GM12801 (cell line): ENCODE data around the gene CAMK2A.

Source experiments
- CTCF ChIP-seq: IDR thresholded peaks from one replicate; pipeline ENCODE4 v1.5.1; 2011; ENCODE audit warnings: control low read depth; ENCODE audit not compliant: insufficient read length; ENCODE audit errors: extremely low read depth

The CAMK2A gene

GRCh38 chr5:150223474-150223873 is 66.1 kb downstream of the CAMK2A start:
- TF ChIP-seq CTCF = no peak

GRCh38 chr5:150222906-150223305 is 66.7 kb downstream of the CAMK2A start:
- no peak for TF ChIP-seq CTCF

- no peak for TF ChIP-seq CTCF
These were observed 68.1 kb downstream of the CAMK2A start for GRCh38 chr5:150221471-150221870.

GRCh38 chr5:150219861-150220260 is 69.7 kb downstream of the CAMK2A start:
- no peak for TF ChIP-seq CTCF

- no peak for TF ChIP-seq CTCF
These were observed 70.4 kb downstream of the CAMK2A start for GRCh38 chr5:150219142-150219541.

- no peak for TF ChIP-seq CTCF
These were observed 70.9 kb downstream of the CAMK2A start for GRCh38 chr5:150218693-150219035.

GRCh38 chr5:150217873-150218692 is 71.5 kb downstream of the CAMK2A start:
- TF ChIP-seq CTCF = no peak
